K562 (cell line): ENCODE measurements around the gene FBXW7. TPM values are rescaled to one million over a fixed set of nuclear protein-coding genes. Genes with fewer than 3 reads are reported as not detected.

Source experiments
- ATF7 ChIP-seq: fragments of 450-650 bp; IDR thresholded peaks from 2 replicates; pipeline ENCODE4 v1.7.1; 2014; ENCODE audit warnings: mild to moderate bottlenecking, moderate library complexity
- DEAF1 ChIP-seq: fragments of 450-650 bp; formaldehyde crosslinking; IDR thresholded peaks from 2 replicates; pipeline ENCODE4 v1.4.0; 2020; ENCODE audit warnings: mild to moderate bottlenecking, moderate library complexity
- NCOA4 ChIP-seq: fragments of 450-650 bp; IDR thresholded peaks from 2 replicates; pipeline ENCODE4 v1.6.1; 2018; ENCODE audit warnings: mild to moderate bottlenecking; ENCODE audit not compliant: partially characterized antibody
- RAD21 ChIP-seq, 2 experiments: fragments of 250-450 bp in 1 of 2; fragments of 450-650 bp in 1 of 2; sonication (Bioruptor Pico) in 1 of 2; formaldehyde crosslinking in 1 of 2; IDR thresholded peaks in 1 of 2; conservative IDR thresholded peaks in 1 of 2; 2 replicates each; pipeline versions ENCODE4 v1.4.0 to v1.8.0; 2020 to 2022; ENCODE audit warnings: mild to moderate bottlenecking in 2 of 2, moderate library complexity in 1 of 2
- RBM17 ChIP-seq: fragments of 200-400 bp; formaldehyde crosslinking; IDR thresholded peaks from 2 replicates; pipeline ENCODE4 v1.6.1; 2017; ENCODE audit warnings: low read depth, mild to moderate bottlenecking, low read length, borderline replicate concordance
- RHOXF2B ChIP-seq: fragments of 250-450 bp; sonication (Bioruptor Pico); conservative IDR thresholded peaks from 2 replicates; pipeline ENCODE4 v1.5.1; 2021
- SMC3 ChIP-seq: conservative IDR thresholded peaks from 2 replicates; pipeline ENCODE4 v1.6.1; 2011; ENCODE audit warnings: low read depth, low read length, improper control_type of control experiment; ENCODE audit not compliant: insufficient read depth
- STAT5A ChIP-seq: IDR thresholded peaks from 2 replicates; pipeline ENCODE4 v1.6.1; 2012; ENCODE audit warnings: low read length, inconsistent platforms, borderline replicate concordance
- ZBED1 ChIP-seq: IDR thresholded peaks from 2 replicates; pipeline ENCODE4 v1.6.1; 2014
- polyA plus RNA-seq, 8 experiments: library from polyadenylated mRNA; depleted of rRNA in 4 of 8; stranded (reverse) in 5 of 8; unstranded in 3 of 8; fragments of >200 nt; fragmentation: Nextera tagmentation in 2 of 8; fragmentation: Illumina TruSeq in 1 of 8; extraction: Ambion mirVana in 2 of 8; extraction: Trizol in 1 of 8; gene quantifications; 2 replicates each; pipeline versions ENCODE4 v1.2.1 to v1.2.3, GENCODE V29; 2011 to 2014; ENCODE audit warnings: inconsistent platforms in 1 of 8, missing spikeins in 1 of 8
- total RNA-seq, 7 experiments: library from RNA; depleted of rRNA in 6 of 7; stranded (reverse); fragments of >200 nt in 6 of 7; fragmentation: Illumina TruSeq in 2 of 7; extraction: Trizol in 2 of 7; gene quantifications; 2 replicates each; pipeline versions ENCODE4 v1.2.1 to v1.2.3, GENCODE V29; 2011 to 2021; ENCODE audit warnings: low replicate concordance in 1 of 7
- TF ChIP-seq, protein P1 (sequence below), 2 experiments: fragments of 450-650 bp; IDR thresholded peaks; 2 replicates each; pipeline ENCODE4 v1.6.1; 2016; ENCODE audit warnings: mild to moderate bottlenecking in 2 of 2, borderline replicate concordance in 1 of 2, low read depth in 1 of 2, moderate library complexity in 1 of 2
- TF ChIP-seq, protein P2 (sequence below): IDR thresholded peaks from 2 replicates; pipeline ENCODE4 v1.6.1; 2016; ENCODE audit warnings: missing genetic modification characterization, missing compliant biosample characterization
- TF ChIP-seq, protein P3 (sequence below), 3 experiments: IDR thresholded peaks in 2 of 3; conservative IDR thresholded peaks in 1 of 3; 2 replicates each; pipeline ENCODE4 v1.5.1; 2011 to 2012; ENCODE audit warnings: low read length in 3 of 3, mild to moderate bottlenecking in 3 of 3, control low read depth in 2 of 3, improper control_type of control experiment in 1 of 3, inconsistent platforms in 1 of 3, low read depth in 1 of 3, mixed read lengths in 1 of 3, moderate library complexity in 1 of 3; ENCODE audit not compliant: insufficient read depth in 2 of 3

FBXW7 gene
- total and polyA plus RNA-seq, 9 of the 15 experiments (the other 6 are each of a cell fraction or from before 2014, with no cell fraction given) = 6.8 to 44.2 (median 16.4) TPM

DNA sequence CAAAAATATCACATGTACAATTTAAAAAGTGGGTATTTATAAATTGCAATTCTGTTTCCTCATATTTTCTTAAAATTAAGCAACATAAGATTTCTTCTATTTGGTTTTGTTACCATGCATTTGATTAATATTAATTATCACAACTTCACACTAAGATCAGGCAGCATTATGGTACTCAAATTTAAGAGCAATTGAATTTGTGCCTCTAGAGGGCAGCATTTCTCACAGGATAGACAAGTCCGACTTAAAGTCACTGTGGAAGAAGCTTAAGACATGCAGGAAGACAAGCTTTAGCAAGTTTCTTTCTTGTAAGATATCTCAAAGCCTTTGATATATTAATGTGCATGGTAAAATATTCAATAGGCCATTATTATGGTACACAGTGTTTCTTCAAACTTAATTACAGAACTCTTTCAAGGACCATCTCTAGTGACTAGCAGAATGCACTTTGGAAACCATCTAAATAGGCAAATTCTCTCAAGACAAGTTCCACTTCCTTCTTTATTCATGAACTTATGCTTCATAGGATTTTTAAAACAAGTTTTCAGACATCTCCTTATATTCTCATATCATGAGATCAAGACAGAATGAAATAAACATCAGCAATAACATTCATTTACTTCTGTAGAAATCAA is 35.0 kb downstream of the FBXW7 start (continued):
- TF ChIP-seq DEAF1 (CRISPR knock-in tag) = peak; percentile 50; the same call in 1 of the 2 replicates
- TF ChIP-seq STAT5A = no peak
- peak; percentile 80 to 86 for TF ChIP-seq RAD21 (CRISPR knock-in tag; conservative IDR thresholded peaks at IDR 0.05 in 1 of 2, IDR thresholded peaks at IDR 0.05 in 1 of 2)
- TF ChIP-seq RBM17 = no peak
- TF ChIP-seq, protein P1, sequence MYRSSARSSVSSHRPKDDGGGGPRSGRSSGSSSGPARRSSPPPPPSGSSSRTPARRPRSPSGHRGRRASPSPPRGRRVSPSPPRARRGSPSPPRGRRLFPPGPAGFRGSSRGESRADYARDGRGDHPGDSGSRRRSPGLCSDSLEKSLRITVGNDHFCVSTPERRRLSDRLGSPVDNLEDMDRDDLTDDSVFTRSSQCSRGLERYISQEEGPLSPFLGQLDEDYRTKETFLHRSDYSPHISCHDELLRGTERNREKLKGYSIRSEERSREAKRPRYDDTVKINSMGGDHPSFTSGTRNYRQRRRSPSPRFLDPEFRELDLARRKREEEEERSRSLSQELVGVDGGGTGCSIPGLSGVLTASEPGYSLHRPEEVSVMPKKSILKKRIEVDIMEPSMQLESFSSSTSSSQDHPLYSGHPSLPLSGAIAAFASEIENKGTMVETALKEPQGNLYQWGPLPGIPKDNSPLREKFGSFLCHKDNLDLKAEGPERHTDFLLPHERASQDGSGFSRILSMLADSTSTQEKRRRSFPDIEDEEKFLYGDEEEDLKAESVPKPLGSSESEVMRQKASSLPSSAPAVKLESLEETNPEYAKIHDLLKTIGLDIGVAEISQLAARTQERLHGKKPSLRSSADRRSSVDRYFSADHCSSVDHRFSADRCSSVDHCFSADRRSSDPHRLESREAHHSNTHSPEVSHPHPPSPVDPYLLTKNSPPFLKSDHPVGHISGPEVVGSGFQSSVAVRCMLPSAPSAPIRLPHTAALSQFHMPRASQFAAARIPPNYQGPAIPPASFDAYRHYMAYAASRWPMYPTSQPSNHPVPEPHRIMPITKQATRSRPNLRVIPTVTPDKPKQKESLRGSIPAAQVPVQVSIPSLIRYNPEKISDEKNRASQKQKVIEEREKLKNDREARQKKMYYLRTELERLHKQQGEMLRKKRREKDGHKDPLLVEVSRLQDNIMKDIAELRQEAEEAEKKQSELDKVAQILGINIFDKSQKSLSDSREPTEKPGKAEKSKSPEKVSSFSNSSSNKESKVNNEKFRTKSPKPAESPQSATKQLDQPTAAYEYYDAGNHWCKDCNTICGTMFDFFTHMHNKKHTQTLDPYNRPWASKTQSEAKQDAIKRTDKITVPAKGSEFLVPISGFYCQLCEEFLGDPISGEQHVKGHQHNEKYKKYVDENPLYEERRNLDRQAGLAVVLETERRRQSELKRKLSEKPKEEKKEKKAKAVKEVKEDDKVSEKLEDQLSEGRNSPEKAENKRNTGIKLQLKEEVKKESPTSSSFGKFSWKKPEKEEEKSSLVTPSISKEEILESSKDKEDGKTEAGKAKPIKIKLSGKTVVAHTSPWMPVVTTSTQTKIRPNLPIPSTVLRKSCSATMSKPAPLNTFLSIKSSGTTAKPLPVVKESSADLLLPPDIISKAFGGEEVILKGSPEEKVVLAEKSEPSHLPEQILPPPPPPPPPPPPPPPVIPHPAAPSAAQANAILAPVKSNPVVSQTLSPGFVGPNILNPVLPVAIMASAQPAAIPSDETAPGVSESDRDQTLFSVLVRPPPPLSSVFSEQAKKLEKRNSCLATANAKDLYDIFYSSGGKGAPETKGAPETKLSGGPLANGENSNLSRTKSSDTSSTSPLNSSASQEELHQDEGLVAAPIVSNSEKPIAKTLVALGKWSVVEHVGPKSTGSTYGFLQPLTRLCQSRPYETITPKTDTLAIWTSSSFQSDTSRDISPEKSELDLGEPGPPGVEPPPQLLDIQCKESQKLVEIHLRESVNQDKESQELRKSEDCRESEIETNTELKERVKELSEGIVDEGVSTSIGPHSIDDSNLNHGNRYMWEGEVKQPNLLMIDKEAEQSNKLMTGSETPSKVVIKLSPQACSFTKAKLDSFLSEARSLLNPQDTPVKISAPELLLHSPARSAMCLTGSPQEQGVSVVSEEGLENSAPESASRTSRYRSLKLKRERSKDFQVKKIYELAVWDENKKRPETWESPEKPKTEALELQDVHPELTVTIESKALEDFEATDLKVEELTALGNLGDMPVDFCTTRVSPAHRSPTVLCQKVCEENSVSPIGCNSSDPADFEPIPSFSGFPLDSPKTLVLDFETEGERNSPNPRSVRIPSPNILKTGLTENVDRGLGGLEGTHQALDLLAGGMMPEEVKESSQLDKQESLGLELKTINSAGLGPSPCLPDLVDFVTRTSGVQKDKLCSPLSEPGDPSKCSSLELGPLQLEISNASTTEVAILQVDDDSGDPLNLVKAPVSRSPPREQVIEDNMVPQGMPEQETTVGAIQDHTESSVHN (IDR thresholded peaks at IDR 0.05; ENCODE audit: borderline replicate concordance in 1 of 2, low read depth in 1 of 2) = 0 out of 4 replicates have a peak, but pooled peaks of 1 of the 2 experiments have one; percentile 18
- 0 out of 2 replicates have a peak, but pooled peaks have one; percentile 17 for TF ChIP-seq ATF7
- peak; percentile 37; the same call in 1 of the 2 replicates for TF ChIP-seq SMC3
- no peak for TF ChIP-seq NCOA4
- no peak for TF ChIP-seq RHOXF2B
- TF ChIP-seq, protein P2, sequence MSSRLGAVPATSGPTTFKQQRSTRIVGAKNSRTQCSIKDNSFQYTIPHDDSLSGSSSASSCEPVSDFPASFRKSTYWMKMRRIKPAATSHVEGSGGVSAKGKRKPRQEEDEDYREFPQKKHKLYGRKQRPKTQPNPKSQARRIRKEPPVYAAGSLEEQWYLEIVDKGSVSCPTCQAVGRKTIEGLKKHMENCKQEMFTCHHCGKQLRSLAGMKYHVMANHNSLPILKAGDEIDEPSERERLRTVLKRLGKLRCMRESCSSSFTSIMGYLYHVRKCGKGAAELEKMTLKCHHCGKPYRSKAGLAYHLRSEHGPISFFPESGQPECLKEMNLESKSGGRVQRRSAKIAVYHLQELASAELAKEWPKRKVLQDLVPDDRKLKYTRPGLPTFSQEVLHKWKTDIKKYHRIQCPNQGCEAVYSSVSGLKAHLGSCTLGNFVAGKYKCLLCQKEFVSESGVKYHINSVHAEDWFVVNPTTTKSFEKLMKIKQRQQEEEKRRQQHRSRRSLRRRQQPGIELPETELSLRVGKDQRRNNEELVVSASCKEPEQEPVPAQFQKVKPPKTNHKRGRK = no peak
- TF ChIP-seq ZBED1 = no peak
- TF ChIP-seq, protein P3, sequence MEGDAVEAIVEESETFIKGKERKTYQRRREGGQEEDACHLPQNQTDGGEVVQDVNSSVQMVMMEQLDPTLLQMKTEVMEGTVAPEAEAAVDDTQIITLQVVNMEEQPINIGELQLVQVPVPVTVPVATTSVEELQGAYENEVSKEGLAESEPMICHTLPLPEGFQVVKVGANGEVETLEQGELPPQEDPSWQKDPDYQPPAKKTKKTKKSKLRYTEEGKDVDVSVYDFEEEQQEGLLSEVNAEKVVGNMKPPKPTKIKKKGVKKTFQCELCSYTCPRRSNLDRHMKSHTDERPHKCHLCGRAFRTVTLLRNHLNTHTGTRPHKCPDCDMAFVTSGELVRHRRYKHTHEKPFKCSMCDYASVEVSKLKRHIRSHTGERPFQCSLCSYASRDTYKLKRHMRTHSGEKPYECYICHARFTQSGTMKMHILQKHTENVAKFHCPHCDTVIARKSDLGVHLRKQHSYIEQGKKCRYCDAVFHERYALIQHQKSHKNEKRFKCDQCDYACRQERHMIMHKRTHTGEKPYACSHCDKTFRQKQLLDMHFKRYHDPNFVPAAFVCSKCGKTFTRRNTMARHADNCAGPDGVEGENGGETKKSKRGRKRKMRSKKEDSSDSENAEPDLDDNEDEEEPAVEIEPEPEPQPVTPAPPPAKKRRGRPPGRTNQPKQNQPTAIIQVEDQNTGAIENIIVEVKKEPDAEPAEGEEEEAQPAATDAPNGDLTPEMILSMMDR (IDR thresholded peaks at IDR 0.05 in 2 of 3, conservative IDR thresholded peaks at IDR 0.05 in 1 of 3; ENCODE audit: insufficient read depth in 2 of 3, low read depth in 1 of 3, low read length in 3 of 3) = peak; percentile 44 to 82 (median 76)
